ENCODE results near the gene MED14. TPM values are rescaled to one million over a fixed set of nuclear protein-coding genes. Genes with fewer than 3 reads are reported as not detected.

MED14 gene
- total RNA-seq, 1 donor from 2014 or later, result 79.9 TPM

- Histone ChIP-seq H2AFZ (ENCODE audit: low read depth, low read length) (no peak overlapping the region), H3K4me3 (ENCODE audit: insufficient read depth, low read depth, low read length) (no peak overlapping the region), H3K79me2 (ENCODE audit: insufficient read depth, low read length) (no peaks in the 10 kb centered on the region), H3K36me3 (ENCODE audit: insufficient read depth, low read length) (no peaks in the 10 kb centered on the region), H3K9ac (ENCODE audit: low read length) (no peak overlapping the region), H3K27ac (ENCODE audit: low read depth, low read length) (no peak overlapping the region), H3K4me2 (ENCODE audit: low read length) (no peak overlapping the region), H3K27me3 (ENCODE audit: insufficient read depth, low read length) (no peaks in the 10 kb centered on the region), H4K20me1 (ENCODE audit: insufficient read depth, low read length) (no peaks in the 10 kb centered on the region), H3K4me1 (ENCODE audit: insufficient read depth, low read length) (no peaks in the 10 kb centered on the region), H3K9me3 (ENCODE audit: insufficient read depth, low read depth, low read length) (no peaks in the 10 kb centered on the region)
- Mint-ChIP-seq H3K4me1 (ENCODE audit: low read depth, unreplicated experiment) (no peaks in the 10 kb centered on the region), H3K27ac (ENCODE audit: unreplicated experiment) (no peak overlapping the region), H3K27me3 (ENCODE audit: low read depth, unreplicated experiment) (no peaks in the 10 kb centered on the region), H3K9me3 (ENCODE audit: unreplicated experiment) (no peaks in the 10 kb centered on the region), H3K4me3 (ENCODE audit: unreplicated experiment) (no peak overlapping the region), H3K36me3 (ENCODE audit: low read depth, unreplicated experiment) (no peaks in the 10 kb centered on the region)
- DNase-seq (ENCODE audit: low read depth), result no peak
- FAIRE-seq, result no peak
- TF ChIP-seq CTCF (IDR thresholded peaks at IDR 0.05; ENCODE audit: insufficient read depth, low read depth, low read length) (no peak), EZH2 (IDR thresholded peaks at IDR 0.05; ENCODE audit: insufficient read depth, low read length) (no peak)
Observed at GRCh38 chrX:40615976-40616375, 119.4 kb downstream of the MED14 start.

GRCh38 chrX:40612511-40612910, 122.8 kb downstream of the MED14 start:
- no peak overlapping the region for H3K27ac Mint-ChIP-seq (ENCODE audit: unreplicated experiment)
- H3K4me3 Mint-ChIP-seq (ENCODE audit: unreplicated experiment), result no peak overlapping the region

More at GRCh38 chrX:40612511-40612910, 122.8 kb downstream of the MED14 start:
- no peaks in the 10 kb centered on the region for H4K20me1 ChIP-seq (ENCODE audit: insufficient read depth, low read length)
- H3K9me3 ChIP-seq (ENCODE audit: insufficient read depth, low read depth, low read length), result no peaks in the 10 kb centered on the region
- H3K36me3 Mint-ChIP-seq (ENCODE audit: low read depth, unreplicated experiment), result no peaks in the 10 kb centered on the region
- no peak for DNase-seq (ENCODE audit: low read depth)
- no peaks in the 10 kb centered on the region for H3K27me3 Mint-ChIP-seq (ENCODE audit: low read depth, unreplicated experiment)
- TF ChIP-seq CTCF (IDR thresholded peaks at IDR 0.05; ENCODE audit: insufficient read depth, low read depth, low read length), result no peak
- TF ChIP-seq EZH2 (IDR thresholded peaks at IDR 0.05; ENCODE audit: insufficient read depth, low read length), result no peak
- H3K4me3 ChIP-seq (ENCODE audit: insufficient read depth, low read depth, low read length), result no peak overlapping the region
- no peaks in the 10 kb centered on the region for H3K27me3 ChIP-seq (ENCODE audit: insufficient read depth, low read length)
- no peak overlapping the region for H3K4me2 ChIP-seq (ENCODE audit: low read length)
- FAIRE-seq, result no peak
- H3K9ac ChIP-seq (ENCODE audit: low read length), result no peak overlapping the region
- H2AFZ ChIP-seq (ENCODE audit: low read depth, low read length), result no peak overlapping the region
- no peaks in the 10 kb centered on the region for H3K36me3 ChIP-seq (ENCODE audit: insufficient read depth, low read length)
- H3K4me1 ChIP-seq (ENCODE audit: insufficient read depth, low read length), result no peaks in the 10 kb centered on the region
- no peaks in the 10 kb centered on the region for H3K9me3 Mint-ChIP-seq (ENCODE audit: unreplicated experiment)
- H3K27ac ChIP-seq (ENCODE audit: low read depth, low read length), result no peak overlapping the region
- H3K79me2 ChIP-seq (ENCODE audit: insufficient read depth, low read length), result no peaks in the 10 kb centered on the region
- H3K4me1 Mint-ChIP-seq (ENCODE audit: low read depth, unreplicated experiment), result no peaks in the 10 kb centered on the region
